CD4-positive, alpha-beta T cell treated with Interleukin-15 for 4 hours (primary cell): Measurements from ENCODE around the gene LRFN2.

ENCODE experiments used
- DNase-seq: peaks from one replicate; pipeline ENCODE4 v3.0.0-alpha.2; 2020; ENCODE audit warnings: low spot score

LRFN2 gene

GRCh38 chr6:40349123-40349900, 237.9 kb downstream of the LRFN2 start:
- no peak for DNase-seq

DNA sequence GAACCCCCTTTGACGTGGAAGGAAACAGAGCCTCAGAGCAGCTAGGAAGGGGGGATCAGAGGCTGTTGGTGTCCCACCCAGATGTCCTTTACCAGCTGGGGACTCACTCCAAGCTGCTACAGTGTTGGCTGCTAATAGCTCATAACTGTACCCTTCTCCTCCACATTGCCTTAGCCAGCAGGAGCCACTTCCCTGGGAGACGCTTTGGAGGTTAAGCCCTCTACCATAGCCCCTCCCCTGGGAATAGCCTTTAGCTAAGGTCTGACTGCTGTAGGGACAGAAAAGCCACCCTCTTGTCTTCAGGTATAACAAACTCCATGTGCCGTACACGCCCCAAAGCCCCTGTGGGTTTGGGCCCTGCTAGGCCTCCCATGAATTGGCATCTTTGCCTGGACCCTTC, 238.6 kb downstream of the LRFN2 start:
- no peak for DNase-seq

DNA sequence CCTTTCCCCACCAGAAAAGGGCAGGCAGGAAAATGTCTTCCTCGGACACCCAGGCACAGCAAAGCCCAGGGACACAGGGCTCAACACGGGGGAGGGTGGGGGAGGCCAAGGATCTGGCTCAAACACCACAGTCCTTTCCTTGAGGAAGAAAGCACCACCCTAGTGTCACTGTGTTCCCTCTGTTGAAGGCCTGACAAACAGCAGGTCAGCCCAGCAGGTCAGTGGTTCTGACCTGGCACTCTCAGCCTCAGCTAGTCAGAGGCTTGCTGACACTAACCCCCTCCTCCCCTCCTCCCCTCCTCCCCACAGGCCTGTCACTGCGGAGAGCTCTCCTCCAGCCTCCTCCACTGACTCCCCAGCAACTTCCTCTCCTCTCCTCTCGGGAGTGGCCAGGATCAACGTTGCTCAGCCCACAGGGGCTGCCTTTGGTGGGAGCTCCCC, 239.6 kb downstream of the LRFN2 start:
- no peak for DNase-seq

DNA sequence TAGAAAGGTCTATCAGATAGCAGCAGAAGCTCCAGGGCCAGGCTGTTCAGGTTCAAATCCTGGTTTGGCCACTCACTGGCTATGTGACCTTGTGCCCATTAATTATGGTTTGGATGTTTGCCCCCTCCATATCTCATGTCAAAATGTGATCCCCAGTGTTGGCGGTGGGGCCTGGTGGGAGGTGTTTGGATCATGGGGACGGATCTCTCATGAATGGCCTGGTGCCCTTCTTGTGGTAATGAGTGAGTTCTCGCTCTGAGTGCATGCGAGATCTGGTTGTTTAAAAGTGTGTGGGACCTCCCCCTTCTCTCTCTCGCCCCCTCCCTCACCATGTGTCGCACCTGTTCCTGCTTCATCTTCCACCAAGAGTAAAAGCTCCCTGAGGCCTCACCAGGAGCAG, 240.9 kb downstream of the LRFN2 start:
- no peak for DNase-seq

DNA sequence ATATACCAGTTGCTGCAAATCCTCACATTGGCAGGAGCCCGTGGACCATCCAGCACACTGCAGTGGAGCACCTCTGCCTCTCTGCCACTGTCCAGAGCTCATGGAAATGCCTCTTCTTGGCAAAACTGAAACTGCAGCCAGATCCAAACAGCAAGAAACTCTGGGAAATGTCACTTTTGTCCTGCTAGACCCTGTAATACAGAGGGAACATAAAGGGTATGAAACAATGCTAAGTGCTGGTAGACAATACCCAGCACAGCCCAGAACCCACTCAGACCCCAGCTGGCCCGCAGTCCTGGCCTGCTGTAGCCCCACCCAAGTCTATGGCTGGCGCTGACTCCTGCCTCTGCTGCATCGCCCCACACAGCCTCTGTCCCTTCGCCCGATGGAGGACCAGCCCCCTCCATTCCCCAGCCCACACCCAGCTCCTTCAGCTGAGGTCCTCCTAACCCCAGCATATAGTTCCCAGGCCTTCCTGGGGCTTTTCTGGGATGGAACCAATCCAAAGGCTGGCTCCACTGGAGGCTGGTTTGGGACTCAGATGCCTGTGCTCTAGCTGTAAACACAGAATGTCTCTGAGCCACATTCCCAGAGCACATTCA, 242.5 kb downstream of the LRFN2 start:
- DNase-seq, result no peak

DNA sequence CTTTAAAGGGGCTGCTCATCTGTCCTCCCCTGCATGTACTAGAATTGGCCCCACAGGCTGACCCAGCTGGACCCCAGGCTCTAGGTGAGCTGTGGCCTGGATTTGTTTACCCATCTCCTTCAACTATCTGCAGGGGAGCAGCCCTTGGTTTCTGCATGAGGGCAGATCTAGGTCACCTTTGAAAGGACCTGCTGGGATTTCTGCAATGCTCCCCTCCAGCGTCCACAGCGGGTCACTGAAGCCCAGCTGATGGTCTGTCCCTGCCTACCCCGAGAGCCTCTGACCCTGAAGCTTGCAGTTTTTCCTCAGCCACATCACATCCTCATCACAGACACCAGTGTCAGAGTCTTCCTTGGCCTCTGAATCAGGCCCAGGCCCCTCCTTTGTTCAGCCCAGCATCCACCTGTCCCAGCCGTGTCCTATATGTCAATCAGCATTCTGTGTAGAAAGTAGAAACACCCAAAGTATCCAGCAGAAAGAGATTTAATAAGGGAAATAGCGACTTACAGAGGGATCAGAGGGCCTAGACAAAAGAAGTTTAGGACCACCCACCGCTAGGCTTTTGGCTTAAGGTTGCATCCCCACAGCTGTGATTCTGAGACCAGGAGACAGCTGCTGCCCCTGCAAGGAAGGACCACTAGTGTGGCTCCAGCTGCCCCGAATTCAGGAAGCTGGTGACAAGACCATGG, 243.1 kb downstream of the LRFN2 start:
- DNase-seq, result no peak

DNA sequence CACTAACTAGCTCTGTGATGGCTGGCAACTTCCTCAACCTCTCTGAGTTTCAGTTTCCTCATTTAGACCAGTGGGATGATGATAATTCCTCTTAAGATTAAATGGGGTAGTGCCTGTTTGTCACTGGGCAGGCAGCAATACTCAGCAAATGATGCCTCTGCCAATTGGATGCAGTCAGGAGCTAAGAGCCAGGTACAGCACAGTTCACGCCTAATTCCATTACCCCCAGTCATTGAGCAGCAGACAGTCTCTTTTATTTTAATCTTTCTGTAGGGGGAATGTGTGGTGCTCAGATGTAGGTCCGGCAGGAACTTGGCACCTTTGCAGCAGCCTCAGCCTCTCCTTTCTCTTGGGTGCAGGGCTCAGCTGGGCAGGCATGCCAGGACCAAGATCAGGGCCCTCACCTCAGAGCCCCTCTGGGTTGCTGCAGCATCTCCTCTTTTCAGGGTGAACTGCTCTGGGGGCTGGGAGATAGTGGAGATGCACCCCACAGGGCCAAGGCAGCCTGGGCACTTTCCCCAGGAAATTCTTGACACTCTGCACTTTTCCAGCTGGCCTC, 243.8 kb downstream of the LRFN2 start:
- DNase-seq, result no peak

DNA sequence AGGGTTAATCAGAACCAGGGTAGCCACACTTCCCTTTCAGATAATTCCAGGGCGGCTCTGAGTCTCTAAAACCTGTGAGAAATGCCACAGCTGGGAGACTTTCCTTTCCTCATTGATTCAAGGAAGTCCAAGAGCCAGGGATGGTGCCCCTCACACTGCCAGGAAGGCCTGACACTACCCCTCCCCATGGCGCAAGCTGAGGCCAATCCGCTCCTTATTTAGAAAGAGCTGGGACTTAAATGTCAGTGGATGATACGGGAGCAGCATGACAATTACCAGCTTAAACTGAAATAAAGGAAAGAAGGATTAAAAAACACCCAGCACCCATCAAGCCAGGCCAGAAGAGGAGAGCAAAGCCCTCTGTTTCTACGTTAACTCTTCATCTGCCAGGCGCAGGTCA, 244.4 kb downstream of the LRFN2 start:
- DNase-seq, result no peak

- DNase-seq, result no peak
Measured at GRCh38 chr6:40341726-40342125, 245.4 kb downstream of the LRFN2 start.
